ENCODE measurements around the gene APPL1. TPM values are rescaled to one million over a fixed set of nuclear protein-coding genes. Genes with fewer than 3 reads are reported as not detected.

The APPL1 gene
- total RNA-seq, 3 donors from 2014 or later = 26.3 to 47.0 (median 33.9) TPM

DNA sequence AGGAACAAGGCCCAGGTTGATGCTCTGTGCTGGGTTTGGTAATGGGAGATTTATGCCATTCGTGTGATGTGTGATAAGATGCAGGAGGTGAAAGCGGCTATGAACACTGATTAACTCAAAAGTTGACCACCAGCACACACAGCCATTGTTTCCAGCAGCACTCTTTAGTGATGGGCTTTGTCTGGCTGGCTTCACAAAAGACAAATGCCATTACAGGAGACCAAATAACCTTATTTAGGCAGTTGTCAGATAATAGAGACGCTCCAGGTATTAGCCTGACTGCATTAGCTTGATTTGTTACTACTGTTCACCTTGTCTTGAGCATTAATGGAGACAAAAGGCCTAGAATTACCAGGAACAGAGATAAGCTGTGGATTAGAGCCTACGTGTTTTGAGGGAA, 32.9 kb upstream of the APPL1 start:
- no peak for DNase-seq
- TF ChIP-seq CTCF (IDR thresholded peaks at IDR 0.05) = no peak

GRCh38 chr3:57199895-57200297, 27.6 kb upstream of the APPL1 start, which contains the start of gene HESX1:
Gene HESX1, minus strand, starts transcription at chr3:57199978. Its CDS starts 60 bp downstream, at chr3:57199918.
- no peak for TF ChIP-seq CTCF (IDR thresholded peaks at IDR 0.05)
- no peaks in the 10 kb centered on the region for H3K36me3 ChIP-seq (ENCODE audit: low read depth)
- intact Hi-C loops (cut with DNase I, micrococcal nuclease) = no loop called here
- ATAC-seq (no peak), DNase-seq (no peak)
- no peaks in the 10 kb centered on the region for H3K9me3 ChIP-seq
- H3K4me1 ChIP-seq (ENCODE audit: low read depth) = no peaks in the 10 kb centered on the region
- no peak within 1 kb of the TSS for H3K4me3 ChIP-seq

More for the DNA sequence above, 32.9 kb upstream of the APPL1 start:
- no peaks in the 10 kb centered on the region for H3K36me3 ChIP-seq (ENCODE audit: low read depth)
- no peak overlapping the region for H3K4me3 ChIP-seq
- no peak for ATAC-seq
- intact Hi-C loops (cut with DNase I, micrococcal nuclease) = no loop called here
- no peaks in the 10 kb centered on the region for H3K4me1 ChIP-seq (ENCODE audit: low read depth)
- no peaks in the 10 kb centered on the region for H3K9me3 ChIP-seq

GRCh38 chr3:57206423-57206822, 21.1 kb upstream of the APPL1 start:
- no peaks in the 10 kb centered on the region for H3K36me3 ChIP-seq (ENCODE audit: low read depth)
- TF ChIP-seq CTCF (IDR thresholded peaks at IDR 0.05) = no peak
- intact Hi-C loops (cut with DNase I, micrococcal nuclease) = no loop called here
- no peak for DNase-seq
- no peaks in the 10 kb centered on the region for H3K4me1 ChIP-seq (ENCODE audit: low read depth)
- no peak for ATAC-seq
- no peak overlapping the region for H3K4me3 ChIP-seq
- no peaks in the 10 kb centered on the region for H3K9me3 ChIP-seq

DNA sequence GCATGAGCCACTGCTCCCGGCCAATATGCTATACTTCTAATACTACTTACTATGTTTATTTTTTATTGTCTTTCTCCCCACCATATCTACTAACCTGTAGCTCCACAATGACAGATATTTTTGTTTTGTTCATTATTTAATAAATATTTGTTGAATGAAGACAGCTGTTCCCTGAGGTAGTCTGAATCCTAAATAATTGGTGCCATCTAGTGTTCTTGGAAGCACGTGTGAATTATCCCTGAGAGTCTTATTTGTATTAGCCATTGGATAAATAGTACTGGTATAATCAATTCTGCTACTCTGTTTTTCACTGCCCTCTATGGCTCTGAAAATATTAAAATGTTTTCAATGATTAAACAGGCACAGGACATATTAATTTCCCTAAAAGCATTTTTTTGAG, 5.6 kb upstream of the APPL1 start:
- Histone ChIP-seq H3K4me3 (no peak overlapping the region), H3K36me3 (ENCODE audit: low read depth) (no peaks in the 10 kb centered on the region), H3K9me3 (no peaks in the 10 kb centered on the region), H3K4me1 (ENCODE audit: low read depth) (no peaks in the 10 kb centered on the region)
- intact Hi-C loops (cut with DNase I, micrococcal nuclease) = no loop called here
- no peak for ATAC-seq
- DNase-seq = no peak
- TF ChIP-seq CTCF (IDR thresholded peaks at IDR 0.05) = no peak

DNA sequence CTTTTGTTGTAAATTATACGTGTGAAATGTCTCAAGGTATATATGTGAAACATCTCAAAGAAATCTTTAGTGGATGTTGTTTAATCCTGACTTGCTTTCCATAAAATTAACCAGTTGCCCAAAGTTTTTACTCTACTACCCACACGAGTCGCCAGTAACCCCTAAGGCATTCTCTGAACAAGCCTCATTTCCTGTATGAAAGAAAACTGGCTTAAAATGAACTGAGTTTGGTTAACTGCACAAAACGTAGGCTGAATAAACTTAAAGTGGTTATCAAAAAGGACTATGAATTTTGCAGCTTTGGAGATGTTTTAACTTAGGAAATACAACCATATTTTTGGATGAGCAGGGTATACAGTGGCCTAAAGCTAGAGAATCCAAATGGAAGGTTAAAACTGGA, 2.7 kb upstream of the APPL1 start:
- no peak overlapping the region for H3K4me3 ChIP-seq
- H3K4me1 ChIP-seq (ENCODE audit: low read depth) = peaks cover 12% of the 10 kb centered on the region
- DNase-seq (no peak), ATAC-seq (no peak)
- intact Hi-C loops (cut with DNase I, micrococcal nuclease) = no loop called here
- TF ChIP-seq CTCF (IDR thresholded peaks at IDR 0.05) = no peak
- H3K36me3 ChIP-seq (ENCODE audit: low read depth) = no peaks in the 10 kb centered on the region
- H3K9me3 ChIP-seq = no peaks in the 10 kb centered on the region

- ATAC-seq (no peak), DNase-seq (no peak)
- Histone ChIP-seq H3K4me3 (no peak overlapping the region), H3K4me1 (ENCODE audit: low read depth) (peaks cover 14% of the 10 kb centered on the region), H3K36me3 (ENCODE audit: low read depth) (no peaks in the 10 kb centered on the region), H3K9me3 (no peaks in the 10 kb centered on the region)
- no peak for TF ChIP-seq CTCF (IDR thresholded peaks at IDR 0.05)
- intact Hi-C loops (cut with DNase I, micrococcal nuclease) = no loop called here
Measured at GRCh38 chr3:57226176-57226575, 1.4 kb upstream of the APPL1 start.

Data from mucosa of descending colon (tissue), 3 donors.